ENCODE measurements around the gene SH3D21. TPM values are rescaled to one million over a fixed set of nuclear protein-coding genes. Genes with fewer than 3 reads are reported as not detected.

SH3D21 gene
- total and polyA plus RNA-seq, 2 of the 8 experiments (the other 6 are each of a cell fraction or from before 2014, with no cell fraction given) = 3.4 to 8.6 TPM

DNA sequence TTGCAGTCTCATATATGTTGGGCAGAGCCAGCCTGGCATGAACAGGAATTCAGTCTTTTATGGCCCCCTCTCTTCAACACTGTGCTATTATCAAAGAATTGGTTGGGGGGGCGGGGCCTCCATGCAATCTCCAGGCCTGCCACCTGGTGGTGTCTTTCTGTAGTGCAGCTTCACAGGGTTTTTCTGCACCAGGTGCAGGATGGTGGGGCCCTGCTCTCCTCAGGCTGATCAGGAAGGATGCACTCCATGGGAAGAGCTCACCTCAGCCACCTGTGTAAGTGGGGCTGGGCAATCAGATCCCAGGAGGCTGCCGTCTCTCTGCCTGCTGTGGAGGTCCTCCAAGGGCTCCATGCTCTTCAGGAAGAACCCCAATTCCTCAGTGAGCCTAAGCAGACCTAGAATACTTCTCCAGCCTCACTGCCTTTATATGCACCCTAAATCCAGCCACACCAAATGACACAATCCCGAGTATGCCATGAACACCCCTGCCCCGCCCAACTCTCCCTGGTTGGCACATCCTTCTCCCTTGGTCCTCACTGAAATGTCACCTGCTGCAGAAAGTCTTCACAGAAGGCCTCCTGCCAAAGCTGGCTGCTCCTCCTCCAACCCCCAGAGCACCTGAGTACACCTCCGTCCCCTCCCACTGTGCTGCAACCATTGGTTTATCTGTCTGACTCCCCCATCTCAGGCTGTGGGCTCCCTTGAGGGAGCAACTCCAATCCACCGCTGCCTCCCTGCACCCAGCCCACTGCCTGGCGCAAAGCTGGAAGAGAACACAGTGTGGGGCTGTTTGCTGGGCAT is 63.1 kb downstream of the SH3D21 start (continued):
- TF ChIP-seq CTCF (IDR thresholded peaks at IDR 0.05; ENCODE audit: control extremely low read depth in 1 of 3, insufficient read depth in 1 of 3, low read depth in 1 of 3, low read length in 3 of 3) = peak; percentile 85 to 94 (median 87)
- TF ChIP-seq JUN (IDR thresholded peaks at IDR 0.05; ENCODE audit: low read depth, low read length) = no peak
- no peak for TF ChIP-seq ATF2 (IDR thresholded peaks at IDR 0.05; ENCODE audit: low read length)

Other genes with a start within 250 kb of the SH3D21 start
- 1.3 and 1.6 TPM in 2 replicates for gene TEKT2, start 222.3 kb upstream of the SH3D21 start, total RNA-seq (2021; fragmentation: NEBNext Ultra II Directional; extraction: Animal tissue kit (Norgen Biotek cat#: 25700))
- 1.7 and 2.6 TPM in 2 replicates for gene TEKT2, start 222.3 kb upstream of the SH3D21 start, polyA plus RNA-seq (2011; rRNA removed)
- gene ADPRS, start 217.5 kb upstream of the SH3D21 start, total RNA-seq (2021; fragmentation: NEBNext Ultra II Directional; extraction: Animal tissue kit (Norgen Biotek cat#: 25700)) = 22.9 and 23.9 TPM in 2 replicates
- 38.1 and 39.4 TPM in 2 replicates for gene ADPRS, start 217.5 kb upstream of the SH3D21 start, polyA plus RNA-seq (2011; rRNA removed)
- gene COL8A2, start 181.1 kb upstream of the SH3D21 start, total RNA-seq (2021; fragmentation: NEBNext Ultra II Directional; extraction: Animal tissue kit (Norgen Biotek cat#: 25700)) = 2.4 and 2.8 TPM in 2 replicates
- 2.1 and 2.4 TPM in 2 replicates for gene COL8A2, start 181.1 kb upstream of the SH3D21 start, polyA plus RNA-seq (2011; rRNA removed)
- 42.0 and 47.8 TPM in 2 replicates for gene TRAPPC3, start 156.9 kb upstream of the SH3D21 start, total RNA-seq (2021; fragmentation: NEBNext Ultra II Directional; extraction: Animal tissue kit (Norgen Biotek cat#: 25700))
- 36.1 and 51.0 TPM in 2 replicates for gene TRAPPC3, start 156.9 kb upstream of the SH3D21 start, polyA plus RNA-seq (2011; rRNA removed)
- gene MAP7D1, start 150.2 kb upstream of the SH3D21 start, total RNA-seq (2021; fragmentation: NEBNext Ultra II Directional; extraction: Animal tissue kit (Norgen Biotek cat#: 25700)) = 52.4 and 55.1 TPM in 2 replicates
- gene MAP7D1, start 150.2 kb upstream of the SH3D21 start, polyA plus RNA-seq (2011; rRNA removed) = 18.2 and 24.8 TPM in 2 replicates
- 183 TPM in 2 replicates for gene THRAP3, start 81.9 kb upstream of the SH3D21 start, total RNA-seq (2021; fragmentation: NEBNext Ultra II Directional; extraction: Animal tissue kit (Norgen Biotek cat#: 25700))
- 36.0 and 40.2 TPM in 2 replicates for gene THRAP3, start 81.9 kb upstream of the SH3D21 start, polyA plus RNA-seq (2011; rRNA removed)
- gene EVA1B, start 17.3 kb downstream of the SH3D21 start, total RNA-seq (2021; fragmentation: NEBNext Ultra II Directional; extraction: Animal tissue kit (Norgen Biotek cat#: 25700)) = 10.0 and 10.3 TPM in 2 replicates
- gene EVA1B, start 17.3 kb downstream of the SH3D21 start, polyA plus RNA-seq (2011; rRNA removed) = 19.9 and 23.8 TPM in 2 replicates
- gene STK40, start 79.6 kb downstream of the SH3D21 start, total RNA-seq (2021; fragmentation: NEBNext Ultra II Directional; extraction: Animal tissue kit (Norgen Biotek cat#: 25700)) = 25.3 and 28.6 TPM in 2 replicates
- 13.6 and 18.4 TPM in 2 replicates for gene STK40, start 79.6 kb downstream of the SH3D21 start, polyA plus RNA-seq (2011; rRNA removed)
- gene LSM10, start 91.5 kb downstream of the SH3D21 start, total RNA-seq (2021; fragmentation: NEBNext Ultra II Directional; extraction: Animal tissue kit (Norgen Biotek cat#: 25700)) = 59.1 and 59.5 TPM in 2 replicates
- 127 and 140 TPM in 2 replicates for gene LSM10, start 91.5 kb downstream of the SH3D21 start, polyA plus RNA-seq (2011; rRNA removed)
- gene OSCP1, start 144.1 kb downstream of the SH3D21 start, total RNA-seq (2021; fragmentation: NEBNext Ultra II Directional; extraction: Animal tissue kit (Norgen Biotek cat#: 25700)) = 1.4 and 1.8 TPM in 2 replicates
- gene OSCP1, start 144.1 kb downstream of the SH3D21 start, polyA plus RNA-seq (2011; rRNA removed) = 3.2 and 3.3 TPM in 2 replicates
- gene MRPS15, start 158.0 kb downstream of the SH3D21 start, total RNA-seq (2021; fragmentation: NEBNext Ultra II Directional; extraction: Animal tissue kit (Norgen Biotek cat#: 25700)) = 129 and 130 TPM in 2 replicates
- 53.0 and 53.6 TPM in 2 replicates for gene MRPS15, start 158.0 kb downstream of the SH3D21 start, polyA plus RNA-seq (2011; rRNA removed)
- gene CSF3R, start 176.5 kb downstream of the SH3D21 start, total RNA-seq (2021; fragmentation: NEBNext Ultra II Directional; extraction: Animal tissue kit (Norgen Biotek cat#: 25700)) = not detected in 2 replicates
- not detected in 2 replicates for gene CSF3R, start 176.5 kb downstream of the SH3D21 start, polyA plus RNA-seq (2011; rRNA removed)